ENCODE results near the gene RBM15.

The RBM15 gene, protein sequence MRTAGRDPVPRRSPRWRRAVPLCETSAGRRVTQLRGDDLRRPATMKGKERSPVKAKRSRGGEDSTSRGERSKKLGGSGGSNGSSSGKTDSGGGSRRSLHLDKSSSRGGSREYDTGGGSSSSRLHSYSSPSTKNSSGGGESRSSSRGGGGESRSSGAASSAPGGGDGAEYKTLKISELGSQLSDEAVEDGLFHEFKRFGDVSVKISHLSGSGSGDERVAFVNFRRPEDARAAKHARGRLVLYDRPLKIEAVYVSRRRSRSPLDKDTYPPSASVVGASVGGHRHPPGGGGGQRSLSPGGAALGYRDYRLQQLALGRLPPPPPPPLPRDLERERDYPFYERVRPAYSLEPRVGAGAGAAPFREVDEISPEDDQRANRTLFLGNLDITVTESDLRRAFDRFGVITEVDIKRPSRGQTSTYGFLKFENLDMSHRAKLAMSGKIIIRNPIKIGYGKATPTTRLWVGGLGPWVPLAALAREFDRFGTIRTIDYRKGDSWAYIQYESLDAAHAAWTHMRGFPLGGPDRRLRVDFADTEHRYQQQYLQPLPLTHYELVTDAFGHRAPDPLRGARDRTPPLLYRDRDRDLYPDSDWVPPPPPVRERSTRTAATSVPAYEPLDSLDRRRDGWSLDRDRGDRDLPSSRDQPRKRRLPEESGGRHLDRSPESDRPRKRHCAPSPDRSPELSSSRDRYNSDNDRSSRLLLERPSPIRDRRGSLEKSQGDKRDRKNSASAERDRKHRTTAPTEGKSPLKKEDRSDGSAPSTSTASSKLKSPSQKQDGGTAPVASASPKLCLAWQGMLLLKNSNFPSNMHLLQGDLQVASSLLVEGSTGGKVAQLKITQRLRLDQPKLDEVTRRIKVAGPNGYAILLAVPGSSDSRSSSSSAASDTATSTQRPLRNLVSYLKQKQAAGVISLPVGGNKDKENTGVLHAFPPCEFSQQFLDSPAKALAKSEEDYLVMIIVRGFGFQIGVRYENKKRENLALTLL

DNA sequence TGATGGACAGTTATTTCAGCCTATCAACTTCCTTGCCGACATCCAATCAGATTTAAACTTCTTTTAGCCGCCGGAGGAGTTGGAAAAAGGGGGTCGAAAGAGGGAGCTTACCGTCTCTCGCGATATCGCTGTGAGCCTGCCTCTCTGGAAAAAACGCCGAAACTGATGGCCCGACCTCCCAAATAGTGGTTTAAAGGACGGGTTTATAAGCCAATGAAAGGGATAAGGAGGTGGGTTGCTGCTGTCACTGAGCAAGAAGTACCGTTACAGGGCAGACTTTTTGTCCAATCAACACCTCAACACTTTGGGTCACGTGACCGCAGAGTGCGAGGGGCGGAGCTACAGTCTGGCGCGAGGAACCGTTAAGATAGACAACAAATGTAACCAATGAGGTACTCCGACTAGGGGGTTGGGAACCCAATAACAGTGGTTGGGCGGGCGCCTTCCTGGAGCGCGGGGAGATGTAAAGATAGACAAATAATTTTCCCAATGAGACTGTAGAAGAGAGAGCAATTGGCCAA lies at the start of gene RBM15:
Gene RBM15 (plus strand): TSS at position 492 of the 521 bp plus-strand sequence. CDS start 29 bp downstream, at position 521.
- DNase-seq, result peak; percentile 100

DNA sequence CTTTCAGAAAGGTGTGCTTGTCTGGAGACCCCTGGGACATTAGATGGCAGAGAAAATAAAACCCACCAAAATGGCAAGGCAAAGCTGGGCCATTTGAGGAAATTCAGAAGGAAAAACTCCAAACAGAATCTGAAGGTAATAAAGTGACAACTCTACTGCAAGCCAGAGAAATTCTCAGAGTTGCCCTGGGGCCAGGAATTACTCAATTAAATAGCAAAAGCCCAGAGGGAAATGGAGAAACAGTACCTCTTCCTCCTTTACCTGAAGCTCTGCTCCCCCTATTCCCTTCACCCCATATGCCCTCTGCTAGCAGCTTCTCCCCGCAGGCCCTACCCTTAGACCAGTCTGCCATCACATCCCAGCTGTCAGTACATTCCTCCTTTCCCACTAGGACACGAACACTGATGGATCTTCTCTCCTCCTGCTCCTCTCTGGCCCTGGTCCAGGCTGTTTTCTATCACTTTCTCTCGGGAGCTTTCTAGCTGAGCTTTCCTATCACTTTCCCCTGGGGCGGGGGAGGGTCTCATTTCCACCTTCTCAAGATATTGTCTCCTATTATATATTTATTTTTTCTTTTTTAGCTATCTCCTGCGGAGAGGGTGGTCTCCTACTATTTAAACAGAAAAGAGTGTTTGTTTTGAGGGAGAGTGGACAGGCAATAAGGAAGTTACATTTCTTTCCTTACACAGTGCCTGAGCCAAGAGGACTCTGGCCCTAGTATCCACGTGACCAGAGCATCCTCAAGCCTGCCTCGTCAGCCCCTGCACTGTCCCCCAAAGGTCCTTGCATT lies 47.7 kb upstream of the RBM15 start:
- DNase-seq, result peak; percentile 30

DNA sequence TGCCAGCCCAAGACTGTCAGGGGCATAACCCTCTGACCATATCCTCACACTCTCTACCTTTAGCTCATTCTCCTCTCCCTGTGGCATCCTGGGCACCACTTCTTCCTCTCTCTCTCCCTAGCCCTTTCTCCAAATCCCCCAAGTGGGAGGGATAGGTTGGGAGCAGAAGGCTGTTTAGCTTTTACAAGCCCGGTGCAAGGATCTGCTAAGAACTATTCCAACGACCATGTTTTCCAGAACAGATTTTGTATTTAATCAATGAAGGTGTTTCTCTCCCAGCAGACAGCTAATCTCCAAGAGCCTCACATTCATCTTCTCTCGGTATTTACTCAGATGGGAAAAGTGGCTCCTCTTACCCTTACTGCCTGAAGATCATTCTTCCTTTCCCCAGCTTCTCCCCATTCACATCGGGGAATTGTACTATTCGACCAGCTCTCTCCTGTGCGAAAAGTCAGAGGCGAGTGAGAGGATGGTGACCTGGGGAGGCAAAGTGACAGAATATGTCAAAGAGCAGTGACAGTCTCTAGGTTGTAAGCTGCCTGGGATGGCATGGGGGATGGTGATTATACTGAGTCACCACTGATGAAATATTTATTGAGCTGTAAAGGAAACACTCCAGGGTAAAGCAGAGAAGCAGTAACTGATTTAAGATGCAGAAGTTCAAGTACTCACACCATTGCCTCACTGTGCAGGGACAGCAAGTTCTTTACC lies 47.0 kb upstream of the RBM15 start:
- DNase-seq, result no peak

DNA sequence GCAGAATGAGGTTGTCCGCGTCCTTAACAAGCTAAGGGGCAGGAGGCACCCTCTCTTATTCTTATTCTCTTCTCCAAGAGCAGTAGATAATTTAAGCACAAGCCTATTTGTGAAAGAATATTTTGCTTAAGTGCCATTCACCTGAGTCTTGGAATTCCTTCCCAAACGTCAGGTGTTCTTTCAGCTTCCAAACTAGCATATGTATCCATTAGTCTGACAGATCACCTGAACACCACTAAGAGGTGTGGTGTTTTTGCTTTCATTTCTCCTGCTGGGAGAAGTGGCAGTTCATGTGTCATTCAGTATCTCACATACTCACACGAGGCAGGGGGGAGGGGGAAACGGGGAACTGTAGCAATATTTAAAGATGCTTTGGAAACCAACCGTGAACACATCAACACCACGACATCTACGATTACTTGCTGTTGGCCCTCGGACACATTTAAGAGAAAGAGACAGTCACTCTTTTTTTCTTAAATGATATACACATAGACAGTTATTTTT lies 45.5 kb upstream of the RBM15 start:
- no peak for DNase-seq

DNA sequence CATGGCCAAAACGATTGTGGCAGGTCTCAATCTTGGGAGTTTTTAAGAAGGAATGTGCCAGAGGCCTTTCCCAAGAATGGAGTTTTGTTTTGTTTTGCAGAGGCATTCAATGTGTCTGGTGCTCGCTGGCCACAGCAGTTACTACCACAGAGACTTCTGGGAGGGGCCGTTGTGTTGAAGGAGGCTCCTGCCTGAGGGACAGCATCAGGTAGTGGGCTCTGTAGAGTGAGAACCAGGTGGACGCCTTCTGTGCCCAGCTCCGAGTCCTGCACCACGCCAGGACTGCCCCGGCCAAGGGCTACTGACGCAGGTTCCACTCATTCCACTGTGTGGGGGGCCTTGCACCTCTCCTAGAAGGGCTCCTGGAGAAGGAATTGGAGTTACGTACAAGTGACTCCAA lies 44.9 kb upstream of the RBM15 start:
- no peak for DNase-seq

DNA sequence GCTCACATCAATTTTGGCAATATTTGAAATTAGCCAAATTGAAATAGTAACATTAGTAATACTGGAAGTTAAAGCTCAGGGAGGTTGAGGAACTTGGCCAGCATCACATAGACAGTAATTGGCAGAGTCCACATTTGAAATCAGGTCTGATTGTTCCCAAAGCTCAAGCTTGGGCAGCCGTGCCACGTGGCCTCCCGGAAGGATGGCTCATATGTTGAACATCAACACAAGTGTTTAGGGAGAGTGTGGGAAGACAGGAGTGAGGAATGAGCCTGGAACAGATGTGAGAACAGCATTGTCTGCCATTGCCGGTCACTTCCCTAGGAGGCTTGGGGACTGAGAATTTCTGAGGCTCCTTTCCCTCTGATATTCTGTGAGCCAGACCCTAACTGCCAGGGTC lies 40.2 kb upstream of the RBM15 start:
- no peak for DNase-seq

DNA sequence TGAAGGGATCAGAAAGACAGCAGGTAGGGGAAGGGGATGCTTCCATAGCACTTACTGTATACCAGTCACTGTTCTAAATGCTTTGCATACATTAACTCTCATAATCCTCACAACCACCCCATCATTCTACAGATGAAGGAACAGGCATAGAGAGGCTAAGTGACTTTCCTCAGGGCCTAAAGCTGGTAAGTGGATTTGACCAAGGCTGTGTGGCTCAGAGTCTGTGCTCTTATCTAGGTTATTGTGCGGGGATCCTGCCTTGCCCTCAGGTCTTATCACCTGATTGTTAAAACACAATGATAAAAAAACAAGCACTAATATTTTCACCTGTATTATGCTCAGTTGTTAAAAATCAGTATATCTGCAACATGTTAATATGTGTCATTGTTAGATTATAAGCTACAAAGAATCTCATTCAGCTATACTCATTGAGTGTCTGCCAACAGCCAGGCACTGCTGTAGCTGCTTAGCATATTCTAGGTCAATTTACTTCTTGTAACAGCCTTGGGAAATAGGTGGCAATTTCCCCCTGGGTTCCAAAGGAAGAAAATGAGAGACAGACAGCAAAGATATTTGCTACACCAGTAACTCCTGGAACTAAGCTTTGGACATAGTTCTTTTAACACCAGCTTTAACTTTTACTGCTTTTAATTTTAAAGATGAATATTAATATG lies 38.6 kb upstream of the RBM15 start:
- DNase-seq, result no peak

DNA sequence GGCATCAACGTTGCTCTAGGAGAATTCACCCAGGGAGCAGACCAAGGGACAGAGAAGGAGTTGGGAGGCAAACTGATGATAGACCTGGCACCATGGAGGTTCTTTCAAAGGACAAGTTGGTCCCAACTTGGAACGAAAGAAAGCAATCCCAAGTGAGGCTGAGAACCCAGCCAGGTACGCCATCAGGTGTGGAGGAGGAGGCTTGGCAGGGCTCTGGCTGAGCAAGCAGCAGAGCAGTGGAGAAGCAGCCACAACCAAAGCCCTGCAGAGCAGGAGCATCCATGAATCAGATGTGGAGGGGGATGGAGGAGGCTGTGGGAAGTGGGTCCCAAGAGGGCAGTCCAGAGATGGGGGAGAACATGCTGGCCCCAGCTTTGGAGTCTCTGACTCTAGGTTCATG lies 36.3 kb upstream of the RBM15 start:
- no peak for DNase-seq

DNA sequence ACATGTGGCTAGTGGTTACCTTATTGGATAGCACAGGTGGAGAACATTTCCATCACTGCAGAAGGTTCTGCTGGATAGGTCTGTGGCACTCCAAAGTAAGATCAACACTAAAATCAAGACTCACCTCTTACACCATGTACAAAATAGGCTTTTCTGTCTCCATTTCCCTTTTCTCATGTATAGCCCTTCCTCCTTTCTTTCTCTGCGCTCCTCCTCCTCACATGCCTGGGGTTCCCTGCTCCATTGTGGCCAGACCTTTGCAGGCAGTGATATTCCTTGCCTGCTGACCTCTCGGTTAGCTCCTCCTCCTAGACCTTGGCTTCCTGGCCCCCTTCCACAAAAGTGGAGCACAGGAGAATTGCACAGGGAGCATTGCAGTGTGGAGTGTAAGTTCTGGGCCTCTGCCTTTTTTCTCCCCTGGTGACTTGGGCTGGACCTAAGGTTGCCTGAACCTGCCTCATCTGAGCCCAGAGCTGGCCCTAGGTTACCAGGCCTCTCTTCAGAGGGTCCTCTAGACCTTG lies 33.2 kb upstream of the RBM15 start:
- DNase-seq, result no peak

DNA sequence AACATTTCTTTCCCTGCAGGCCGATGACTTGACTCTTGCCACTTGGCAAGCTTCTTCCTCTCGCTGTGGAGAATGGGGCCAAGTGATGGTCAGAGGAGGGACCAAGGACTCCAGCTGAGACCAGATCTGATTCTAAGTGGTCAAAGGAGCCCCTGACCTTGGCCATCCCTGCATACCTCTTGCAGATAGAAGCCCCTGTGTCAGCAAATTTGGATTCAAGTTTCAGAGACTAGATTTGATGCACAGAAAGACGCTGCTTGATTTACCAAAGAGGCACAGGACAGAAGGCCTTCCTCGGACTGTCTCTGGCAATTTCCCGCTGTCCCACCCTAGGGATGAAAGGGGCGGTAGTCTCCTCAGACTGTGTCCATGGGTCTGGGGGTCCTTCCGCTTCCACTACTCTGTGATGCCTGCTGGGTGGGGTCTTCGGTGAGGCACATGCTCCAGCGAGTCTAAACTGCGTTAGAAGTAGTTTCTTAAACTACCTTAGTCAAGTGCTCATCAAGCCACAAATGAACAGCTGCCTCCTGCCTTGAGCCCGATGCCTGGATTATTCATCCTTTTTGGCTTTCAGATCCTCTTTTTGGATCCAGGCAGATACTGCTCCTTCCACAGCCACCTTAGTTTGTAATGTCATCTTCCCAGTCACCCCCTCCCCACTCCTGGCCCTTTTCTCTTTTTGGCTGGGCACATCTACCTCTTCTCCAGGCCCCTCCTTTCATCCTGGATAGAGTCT lies 31.8 kb upstream of the RBM15 start:
- no peak for DNase-seq

DNA sequence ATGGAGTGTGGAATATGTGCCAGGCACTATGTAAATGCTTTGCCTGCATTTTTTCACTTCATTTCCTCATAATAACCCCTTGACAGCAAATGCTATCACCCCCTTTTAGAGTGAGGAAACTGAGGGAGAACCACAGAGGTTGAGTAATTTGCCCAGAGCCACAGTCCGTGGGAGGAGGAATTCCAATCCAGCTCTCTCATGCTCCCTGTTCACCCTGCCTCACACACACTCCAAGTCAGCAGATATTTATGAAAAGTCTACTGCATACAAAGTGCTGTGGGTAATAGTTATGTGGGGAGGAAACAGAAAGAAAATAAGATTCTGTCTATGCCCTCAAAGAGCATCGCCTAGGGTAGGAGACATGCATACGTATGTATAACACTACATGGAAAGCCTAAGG lies 30.9 kb upstream of the RBM15 start:
- no peak for DNase-seq

DNA sequence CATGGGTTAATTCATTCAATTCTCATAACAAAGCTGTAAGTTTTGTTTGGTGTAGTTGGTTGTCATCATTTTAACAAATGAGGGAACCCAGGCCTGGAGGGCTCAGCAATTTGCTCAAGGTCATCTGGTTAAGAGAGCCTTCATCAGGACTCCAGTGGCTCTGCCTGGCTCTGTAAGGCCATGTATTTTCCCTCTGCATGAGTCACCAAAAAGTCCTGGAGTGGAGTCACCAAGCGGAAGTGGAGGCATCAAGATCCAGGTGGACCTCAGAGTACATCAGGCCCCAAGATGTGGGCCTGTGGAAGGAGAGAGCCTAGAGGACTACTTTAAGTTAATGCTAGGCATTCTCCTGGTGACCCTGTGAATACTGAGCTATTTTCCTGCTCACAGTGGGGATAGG lies 30.0 kb upstream of the RBM15 start:
- DNase-seq, result no peak

DNA sequence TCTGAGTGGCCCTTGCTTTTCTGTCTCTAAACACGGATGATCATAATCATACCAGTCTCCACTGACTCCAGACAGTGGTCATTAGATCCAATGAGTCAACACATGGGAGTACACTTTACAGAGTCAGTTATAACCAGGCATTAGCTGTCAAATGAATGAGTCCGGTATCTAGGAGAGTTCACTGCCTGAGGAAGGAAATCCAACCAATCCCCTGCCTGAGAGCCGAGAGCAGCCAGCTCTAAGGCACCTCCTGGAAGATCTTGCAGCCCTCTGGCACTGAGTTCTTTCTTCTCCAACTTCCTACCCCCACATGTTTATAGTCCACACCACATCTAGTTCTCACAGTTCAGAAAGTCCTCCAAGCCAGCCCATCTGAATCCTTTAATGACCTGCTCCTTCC lies 29.4 kb upstream of the RBM15 start:
- no peak for DNase-seq

DNA sequence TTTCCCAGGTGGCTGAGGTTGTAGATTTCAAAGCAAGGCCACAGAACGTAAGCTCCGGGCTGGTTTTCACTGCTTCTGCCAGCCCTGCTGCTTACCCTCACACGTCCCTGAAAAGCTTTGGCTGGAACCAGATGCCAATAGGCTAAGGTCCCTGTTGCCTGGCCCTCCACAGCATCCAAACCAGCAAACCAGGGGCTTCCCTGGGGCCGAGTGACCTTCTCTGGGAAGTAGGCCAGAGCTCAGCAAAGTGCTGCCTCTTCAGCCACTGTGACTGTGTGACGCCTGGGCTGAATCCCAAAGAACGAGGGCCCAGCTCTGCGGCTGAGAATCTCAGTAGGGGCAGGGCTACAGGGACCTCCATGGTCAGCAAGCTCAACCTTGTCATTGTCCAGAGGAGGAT lies 28.9 kb upstream of the RBM15 start:
- DNase-seq, result no peak

DNA sequence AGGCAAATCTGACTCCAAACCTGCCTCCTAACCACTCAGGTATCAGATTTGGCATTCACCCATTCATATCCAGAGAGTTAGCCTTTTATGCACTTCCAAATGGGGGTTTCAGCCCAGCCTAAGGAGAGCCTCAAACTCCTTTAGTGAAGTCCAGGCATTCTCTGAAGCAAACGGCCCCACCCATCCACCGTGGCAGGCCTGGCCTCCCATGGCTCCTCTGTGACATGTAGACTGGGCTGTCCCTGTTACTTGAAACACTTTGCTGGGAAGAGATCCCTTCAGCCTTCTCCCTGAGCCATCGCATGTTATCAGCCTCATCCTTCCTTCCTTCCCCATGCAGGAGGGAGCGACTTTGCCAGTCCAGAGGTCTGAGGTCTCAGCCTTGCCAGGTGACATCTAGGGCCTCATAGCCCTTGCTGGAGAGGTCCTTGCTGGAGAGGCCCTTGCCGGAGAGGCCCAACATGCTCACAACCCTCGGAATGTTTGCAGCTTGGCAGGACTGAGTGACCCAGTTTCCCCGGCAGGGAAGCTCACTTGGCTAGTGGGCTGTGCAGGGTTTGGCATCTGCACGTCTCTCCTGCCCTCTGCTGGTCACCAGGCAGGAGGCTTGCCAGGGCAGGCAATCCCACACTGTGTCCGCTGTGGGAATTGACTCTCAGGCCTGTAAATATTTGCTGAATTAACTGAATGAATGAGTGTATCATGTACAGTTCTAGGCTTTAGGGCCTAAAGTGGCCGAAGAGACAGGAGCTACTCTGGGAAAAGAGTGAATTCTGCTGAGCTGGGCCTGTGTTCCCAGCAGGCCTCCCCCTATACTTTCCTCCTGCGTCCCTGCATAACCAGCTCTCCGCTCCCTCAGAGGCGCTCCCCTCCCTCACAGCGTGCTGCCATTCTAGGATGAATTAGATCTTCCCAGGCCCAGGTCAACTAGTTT lies 26.7 kb upstream of the RBM15 start:
- peak; percentile 6 for DNase-seq

DNA sequence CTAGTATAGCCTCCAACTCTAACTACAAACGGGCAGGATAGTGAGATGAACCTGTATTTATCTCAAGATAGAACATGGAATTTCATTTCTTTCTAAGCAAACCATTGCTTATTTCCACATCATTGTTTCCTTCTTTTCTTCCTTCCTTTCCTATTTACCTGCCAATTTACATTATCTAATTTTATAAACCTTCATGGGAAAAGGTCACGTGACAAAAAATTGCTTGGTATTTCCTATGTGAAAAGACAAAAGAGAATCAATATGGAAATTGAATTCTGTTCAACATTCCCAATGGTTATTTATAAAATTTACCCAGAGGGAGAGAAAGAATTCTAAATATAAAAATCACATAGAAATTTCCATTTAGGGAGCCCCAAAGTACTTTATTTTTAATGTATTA lies 22.4 kb upstream of the RBM15 start:
- DNase-seq, result no peak

DNA sequence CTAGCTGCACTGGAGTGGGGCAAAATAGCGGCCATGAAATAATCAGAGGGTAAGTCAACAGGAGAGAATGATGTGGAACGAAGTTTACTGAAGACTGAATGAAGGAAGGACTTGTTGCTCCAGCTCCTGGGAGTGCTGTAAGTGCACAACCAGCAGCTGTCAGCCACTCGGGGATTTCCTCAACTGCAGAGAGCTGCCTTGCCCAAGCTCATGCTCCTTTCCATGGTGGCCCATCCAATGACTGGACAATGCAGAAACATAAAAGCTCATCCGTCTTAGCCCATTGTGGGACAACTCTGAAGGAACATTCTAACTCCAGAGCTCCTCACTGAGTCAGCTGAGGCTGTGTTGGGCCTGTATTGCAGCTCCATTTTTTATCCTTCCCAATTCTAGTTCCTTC lies 21.1 kb upstream of the RBM15 start:
- no peak for DNase-seq

DNA sequence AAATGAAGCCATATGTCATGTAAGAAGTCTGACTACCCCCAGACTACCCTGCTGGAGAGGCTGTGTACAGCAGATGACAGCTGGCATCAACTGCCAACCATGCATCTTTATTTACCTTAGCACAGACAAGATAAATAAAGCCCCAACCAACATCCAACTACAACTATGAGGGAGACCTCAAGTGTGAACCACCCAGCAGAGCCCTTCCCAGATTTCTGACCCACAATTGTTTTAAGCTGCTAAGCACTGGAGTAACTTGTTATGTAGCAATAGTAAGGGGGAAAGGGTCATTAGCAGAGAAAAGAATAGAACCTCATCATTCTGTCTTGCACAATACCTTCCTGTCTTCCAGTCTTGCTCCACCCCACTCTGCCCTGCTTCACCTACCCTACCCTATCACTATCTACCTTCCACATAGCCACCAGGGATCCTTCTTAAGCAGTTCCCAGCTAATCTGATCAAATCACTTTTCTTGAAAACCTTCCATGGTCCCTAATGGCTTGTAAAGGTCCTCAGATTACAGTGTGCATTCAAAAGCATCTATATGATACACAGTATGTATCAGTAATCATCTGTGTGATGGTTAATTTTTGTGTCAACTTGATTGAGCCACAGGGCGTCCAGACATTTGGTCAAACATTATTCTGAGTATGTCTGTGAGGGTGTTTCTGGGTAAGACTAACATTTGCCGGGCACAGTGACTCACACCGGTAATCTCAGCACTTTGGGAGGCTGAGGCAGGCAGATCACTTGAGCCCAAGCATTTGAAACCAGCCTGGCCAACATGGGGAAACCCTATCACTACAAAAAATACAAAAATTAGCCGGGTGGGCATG lies 19.6 kb upstream of the RBM15 start:
- no peak for DNase-seq
